Progenitor cell of endocrine pancreas (in vitro differentiated cells): Measurements from ENCODE around the gene CDC34. TPM values are rescaled to one million over a fixed set of nuclear protein-coding genes. Genes with fewer than 3 reads are reported as not detected.

Source experiments
- DNase-seq: peaks from one replicate; pipeline ENCODE4 v3.0.0; 2021; ENCODE audit warnings: low spot score; ENCODE audit not compliant: unreplicated experiment
- H3K27ac Mint-ChIP-seq: 2 replicates; pipeline ENCODE4 v1.8.0; 2021; ENCODE audit warnings: mild to moderate bottlenecking, moderate library complexity, mixed read lengths
- H3K27me3 Mint-ChIP-seq: 2 replicates; pipeline ENCODE4 v1.8.0; 2021; ENCODE audit warnings: mixed read lengths
- H3K36me3 Mint-ChIP-seq: 2 replicates; pipeline ENCODE4 v1.8.0; 2022; ENCODE audit warnings: mixed read lengths; ENCODE audit not compliant: insufficient read depth
- H3K4me1 Mint-ChIP-seq: 2 replicates; pipeline ENCODE4 v1.8.0; 2021; ENCODE audit warnings: low read depth, mixed read lengths
- H3K4me3 Mint-ChIP-seq: 2 replicates; pipeline ENCODE4 v1.8.0; 2021; ENCODE audit warnings: low read depth, mild to moderate bottlenecking, moderate library complexity, mixed read lengths
- H3K9me3 Mint-ChIP-seq: 2 replicates; pipeline ENCODE4 v1.8.0; 2021; ENCODE audit warnings: low read depth, mixed read lengths
- total RNA-seq: library from RNA; stranded (reverse); gene quantifications from 2 replicates; pipeline ENCODE4 v1.2.1, GENCODE V29; 2021
- TF ChIP-seq, protein P1 (sequence below): fragments of 200-600 bp; sonication (generic); IDR thresholded peaks from one replicate; pipeline ENCODE4 v1.5.0; 2021; ENCODE audit warnings: antibody characterized with exemption, mild to moderate bottlenecking; ENCODE audit not compliant: unreplicated experiment

The CDC34 gene
- total RNA-seq, 1 donor from 2014 or later, result 96.9 TPM

GRCh38 chr19:575527-576506, 44.3 kb downstream of the CDC34 start:
- no peak overlapping the region for H3K4me3 Mint-ChIP-seq
- no peak for DNase-seq
- H3K36me3 Mint-ChIP-seq, result peaks cover 4% of the 10 kb centered on the region
- no peak overlapping the region for H3K27ac Mint-ChIP-seq
- TF ChIP-seq, protein P1, sequence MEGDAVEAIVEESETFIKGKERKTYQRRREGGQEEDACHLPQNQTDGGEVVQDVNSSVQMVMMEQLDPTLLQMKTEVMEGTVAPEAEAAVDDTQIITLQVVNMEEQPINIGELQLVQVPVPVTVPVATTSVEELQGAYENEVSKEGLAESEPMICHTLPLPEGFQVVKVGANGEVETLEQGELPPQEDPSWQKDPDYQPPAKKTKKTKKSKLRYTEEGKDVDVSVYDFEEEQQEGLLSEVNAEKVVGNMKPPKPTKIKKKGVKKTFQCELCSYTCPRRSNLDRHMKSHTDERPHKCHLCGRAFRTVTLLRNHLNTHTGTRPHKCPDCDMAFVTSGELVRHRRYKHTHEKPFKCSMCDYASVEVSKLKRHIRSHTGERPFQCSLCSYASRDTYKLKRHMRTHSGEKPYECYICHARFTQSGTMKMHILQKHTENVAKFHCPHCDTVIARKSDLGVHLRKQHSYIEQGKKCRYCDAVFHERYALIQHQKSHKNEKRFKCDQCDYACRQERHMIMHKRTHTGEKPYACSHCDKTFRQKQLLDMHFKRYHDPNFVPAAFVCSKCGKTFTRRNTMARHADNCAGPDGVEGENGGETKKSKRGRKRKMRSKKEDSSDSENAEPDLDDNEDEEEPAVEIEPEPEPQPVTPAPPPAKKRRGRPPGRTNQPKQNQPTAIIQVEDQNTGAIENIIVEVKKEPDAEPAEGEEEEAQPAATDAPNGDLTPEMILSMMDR, result no peak
- no peaks in the 10 kb centered on the region for H3K27me3 Mint-ChIP-seq
- no peaks in the 10 kb centered on the region for H3K9me3 Mint-ChIP-seq
- peaks cover 21% of the 10 kb centered on the region for H3K4me1 Mint-ChIP-seq

- no peak overlapping the region for H3K27ac Mint-ChIP-seq
Measured at GRCh38 chr19:576768-577438, 45.3 kb downstream of the CDC34 start.

GRCh38 chr19:577439-578392, 46.2 kb downstream of the CDC34 start:
- TF ChIP-seq, protein P1, result no peak
- no peaks in the 10 kb centered on the region for H3K36me3 Mint-ChIP-seq
- DNase-seq, result no peak
- H3K27me3 Mint-ChIP-seq, result no peaks in the 10 kb centered on the region
- no peaks in the 10 kb centered on the region for H3K9me3 Mint-ChIP-seq
- H3K4me1 Mint-ChIP-seq, result peaks cover 14% of the 10 kb centered on the region
- H3K4me3 Mint-ChIP-seq, result no peak overlapping the region
- H3K27ac Mint-ChIP-seq, result no peak overlapping the region

More at GRCh38 chr19:576768-577438, 45.3 kb downstream of the CDC34 start:
- Mint-ChIP-seq H3K9me3 (no peaks in the 10 kb centered on the region), H3K27me3 (no peaks in the 10 kb centered on the region), H3K4me3 (no peak overlapping the region), H3K4me1 (peaks cover 15% of the 10 kb centered on the region), H3K36me3 (no peaks in the 10 kb centered on the region)
- no peak for DNase-seq
- TF ChIP-seq, protein P1, result no peak

DNA sequence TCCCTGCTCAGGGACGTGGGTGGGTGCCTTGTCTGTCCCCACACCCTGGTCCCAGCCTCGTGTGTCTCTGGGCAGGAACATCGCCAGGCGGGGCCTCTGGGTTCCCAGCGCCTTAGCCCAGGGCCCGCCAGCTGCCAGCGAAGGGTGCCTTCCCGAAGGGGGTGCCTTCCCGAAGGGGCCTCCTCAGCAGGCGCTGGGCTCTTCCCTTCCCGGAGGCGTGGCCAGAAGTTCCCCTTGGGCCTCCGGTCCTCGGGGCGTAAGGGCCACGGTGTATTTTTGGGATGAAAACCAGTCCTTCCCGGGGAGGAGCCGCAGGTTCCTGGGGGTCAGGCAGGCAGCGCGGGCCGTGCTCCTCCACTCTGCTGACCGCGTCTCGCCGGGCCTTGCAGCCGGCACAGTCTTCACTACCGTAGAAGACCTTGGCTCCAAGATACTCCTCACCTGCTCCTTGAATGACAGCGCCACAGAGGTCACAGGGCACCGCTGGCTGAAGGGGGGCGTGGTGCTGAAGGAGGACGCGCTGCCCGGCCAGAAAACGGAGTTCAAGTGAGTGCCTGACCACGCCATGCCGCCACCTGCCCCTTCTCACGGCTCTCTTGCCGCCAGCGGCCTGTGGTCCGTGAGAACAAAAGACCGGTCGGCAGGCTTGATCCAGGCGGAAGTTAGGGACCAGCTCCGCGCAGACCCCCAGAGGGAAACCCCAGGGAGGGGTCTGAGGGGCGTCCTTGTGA, 47.7 kb downstream of the CDC34 start:
- DNase-seq, result no peak
- H3K36me3 Mint-ChIP-seq, result peaks cover 1% of the 10 kb centered on the region
- peaks cover 9% of the 10 kb centered on the region for H3K4me1 Mint-ChIP-seq
- H3K9me3 Mint-ChIP-seq, result no peaks in the 10 kb centered on the region
- H3K4me3 Mint-ChIP-seq, result no peak overlapping the region
- H3K27ac Mint-ChIP-seq, result no peak overlapping the region
- H3K27me3 Mint-ChIP-seq, result no peaks in the 10 kb centered on the region
- TF ChIP-seq, protein P1, result no peak
